DOHH2 (cell line): Measurements from ENCODE around the gene STEAP3.

Source experiments
- H3F3A ChIP-seq: fragments of 200-600 bp; sonication (generic), shearing (Covaris generic); 2 replicates; pipeline ENCODE4 v1.6.0; 2016; ENCODE audit warnings: antibody characterized with exemption, mild to moderate bottlenecking; ENCODE audit not compliant: control insufficient read depth, insufficient read depth
- H3K27ac ChIP-seq: fragments of 200-600 bp; sonication (generic); 2 replicates; pipeline ENCODE4 v1.5.1; 2014; ENCODE audit warnings: low read depth, mild to moderate bottlenecking, low read length, moderate library complexity
- H3K27me3 ChIP-seq: fragments of 200-600 bp; sonication (generic); 2 replicates; pipeline ENCODE4 v1.6.1; 2014; ENCODE audit warnings: mild to moderate bottlenecking, low read length, mixed read lengths; ENCODE audit not compliant: control insufficient read depth
- H3K36me3 ChIP-seq: fragments of 200-600 bp; sonication (generic); 2 replicates; pipeline ENCODE4 v1.6.1; 2014; ENCODE audit warnings: mild to moderate bottlenecking, low read length, moderate library complexity, mixed read lengths; ENCODE audit not compliant: control insufficient read depth
- H3K4me1 ChIP-seq: fragments of 200-600 bp; sonication (generic); 2 replicates; pipeline ENCODE4 v1.6.1; 2014; ENCODE audit warnings: mild to moderate bottlenecking, low read length, mixed read lengths; ENCODE audit not compliant: control insufficient read depth
- H3K4me2 ChIP-seq: fragments of 200-600 bp; sonication (generic); 2 replicates; pipeline ENCODE4 v1.6.0; 2014; ENCODE audit warnings: mild to moderate bottlenecking, low read length, moderate library complexity
- H3K4me3 ChIP-seq: fragments of 200-600 bp; sonication (generic); 2 replicates; pipeline ENCODE4 v1.5.1; 2014; ENCODE audit warnings: mild to moderate bottlenecking, low read length, mixed read lengths
- H3K79me2 ChIP-seq: fragments of 200-600 bp; sonication (generic); 2 replicates; pipeline ENCODE4 v1.6.1; 2014; ENCODE audit warnings: mild to moderate bottlenecking, low read length, mixed read lengths; ENCODE audit not compliant: control insufficient read depth
- H3K9me2 ChIP-seq: fragments of 200-600 bp; sonication (generic); replicated peaks from 2 replicates; pipeline ENCODE4 v1.6.1; 2014; ENCODE audit warnings: mild to moderate bottlenecking, low read length, mixed read lengths; ENCODE audit not compliant: control insufficient read depth
- H3K9me3 ChIP-seq: fragments of 200-600 bp; sonication (generic); 2 replicates; pipeline ENCODE4 v1.6.1; 2014; ENCODE audit warnings: antibody characterized with exemption, low read length, mixed read lengths; ENCODE audit not compliant: control insufficient read depth, insufficient read depth
- H4K20me1 ChIP-seq: fragments of 200-600 bp; sonication (generic); 2 replicates; pipeline ENCODE4 v1.6.0; 2014; ENCODE audit warnings: low read depth, mild to moderate bottlenecking, antibody characterized with exemption, low read length, moderate library complexity; ENCODE audit not compliant: control insufficient read depth, insufficient read depth
- CTCF ChIP-seq: fragments of 200-600 bp; sonication (generic); IDR thresholded peaks from one replicate; pipeline ENCODE4 v1.5.1; 2014; ENCODE audit warnings: antibody characterized with exemption, mild to moderate bottlenecking, low read depth, low read length; ENCODE audit not compliant: poor library complexity, severe bottlenecking
- EZH2phosphoT487 ChIP-seq: fragments of 200-600 bp; sonication (generic); IDR thresholded peaks from 2 replicates; pipeline ENCODE4 v1.6.1; 2017; ENCODE audit warnings: borderline replicate concordance, mild to moderate bottlenecking, antibody characterized with exemption, low read length, moderate library complexity, mixed read lengths

The STEAP3 gene

GRCh38 chr2:119253760-119254600 lies 30.3 kb downstream of the STEAP3 start:
- TF ChIP-seq EZH2phosphoT487 (no peak), CTCF (no peak)
- no peaks in the 10 kb centered on the region for H3K36me3 ChIP-seq
- no peaks in the 10 kb centered on the region for H4K20me1 ChIP-seq
- H3K9me2 ChIP-seq: no peaks in the 10 kb centered on the region
- H3F3A ChIP-seq: no peaks in the 10 kb centered on the region
- H3K9me3 ChIP-seq: no peaks in the 10 kb centered on the region
- no peak overlapping the region for H3K4me2 ChIP-seq
- peaks cover 12% of the 10 kb centered on the region for H3K27me3 ChIP-seq
- H3K79me2 ChIP-seq: no peaks in the 10 kb centered on the region
- H3K4me3 ChIP-seq: no peak overlapping the region
- H3K4me1 ChIP-seq: no peaks in the 10 kb centered on the region
- no peak overlapping the region for H3K27ac ChIP-seq

GRCh38 chr2:119254601-119255080 lies 31.0 kb downstream of the STEAP3 start:
- H3K4me1 ChIP-seq: no peaks in the 10 kb centered on the region
- H3K4me2 ChIP-seq: no peak overlapping the region
- H3K27ac ChIP-seq: no peak overlapping the region
- no peak overlapping the region for H3K4me3 ChIP-seq
- no peaks in the 10 kb centered on the region for H3K9me2 ChIP-seq
- no peaks in the 10 kb centered on the region for H4K20me1 ChIP-seq
- peaks cover 12% of the 10 kb centered on the region for H3K27me3 ChIP-seq
- no peaks in the 10 kb centered on the region for H3F3A ChIP-seq
- H3K9me3 ChIP-seq: no peaks in the 10 kb centered on the region
- no peaks in the 10 kb centered on the region for H3K36me3 ChIP-seq
- no peaks in the 10 kb centered on the region for H3K79me2 ChIP-seq
- TF ChIP-seq EZH2phosphoT487: no peak
- no peak for TF ChIP-seq CTCF

GRCh38 chr2:119255760-119256581 lies 32.3 kb downstream of the STEAP3 start:
- Histone ChIP-seq H3K9me3 (no peaks in the 10 kb centered on the region), H3K79me2 (no peaks in the 10 kb centered on the region), H3K27ac (no peak overlapping the region), H3K9me2 (no peaks in the 10 kb centered on the region), H3K4me2 (no peak overlapping the region), H3F3A (no peaks in the 10 kb centered on the region), H3K4me3 (no peak overlapping the region), H3K36me3 (no peaks in the 10 kb centered on the region), H4K20me1 (no peaks in the 10 kb centered on the region), H3K4me1 (no peaks in the 10 kb centered on the region), H3K27me3 (peaks cover 9% of the 10 kb centered on the region)
- TF ChIP-seq CTCF (no peak), EZH2phosphoT487 (no peak)
